ENCODE results near the gene CELA1. TPM values are rescaled to one million over a fixed set of nuclear protein-coding genes. Genes with fewer than 3 reads are reported as not detected.

The CELA1 gene
- total RNA-seq = not detected in 2 replicates

GRCh38 chr12:51346581-51346980 lies at the start of gene CELA1:
TSS of gene CELA1 (minus strand) at chr12:51346679. CDS start at chr12:51346638, 41 bp downstream.

GRCh38 chr12:51391283-51392123 lies 45.0 kb upstream of the CELA1 start, which contains the start of gene GALNT6:
TSS of gene GALNT6 (minus strand) at chr12:51391406. CDS start at chr12:51379781, 11,625 bp downstream.

GRCh38 chr12:51323966-51324895 lies 22.2 kb downstream of the CELA1 start, which contains the start of gene BIN2:
TSS of gene BIN2 (minus strand) at chr12:51324174. CDS start at chr12:51324102, 72 bp downstream.

Other genes starting within 250 kb of the CELA1 start
- 9.6 and 11.5 TPM in 2 replicates for gene TFCP2, start 173.5 kb downstream of the CELA1 start, total RNA-seq
- gene POU6F1, start 128.6 kb downstream of the CELA1 start, total RNA-seq = 8.7 and 11.5 TPM in 2 replicates
- 137 and 144 TPM in 2 replicates for gene DAZAP2, start 107.9 kb downstream of the CELA1 start, total RNA-seq
- 31.5 TPM in 2 replicates for gene SMAGP, start 76.3 kb downstream of the CELA1 start, total RNA-seq
- gene BIN2, start 22.5 kb downstream of the CELA1 start, total RNA-seq = 0.24 TPM in 1 of 2 replicates, not detected in the other
- gene GALNT6, start 44.7 kb upstream of the CELA1 start, total RNA-seq = 42.2 and 48.9 TPM in 2 replicates
- 6.7 and 7.7 TPM in 2 replicates for gene SLC4A8, start 78.2 kb upstream of the CELA1 start, total RNA-seq
- gene SCN8A, start 244.6 kb upstream of the CELA1 start, total RNA-seq = 37.4 and 50.6 TPM in 2 replicates